NK-92 (cell line): ENCODE measurements around the gene ARHGEF39.
"Not testable (repeated sequence)": the region's sequence is repeated elsewhere in the genome, so short reads cannot be mapped to it uniquely, and the experiment has no call there.

Source experiments
- DNase-seq: peaks from one replicate; lab custom pipeline; 2025; ENCODE audit not compliant: unreplicated experiment; lab: John Stamatoyannopoulos, UW

The ARHGEF39 gene

DNA sequence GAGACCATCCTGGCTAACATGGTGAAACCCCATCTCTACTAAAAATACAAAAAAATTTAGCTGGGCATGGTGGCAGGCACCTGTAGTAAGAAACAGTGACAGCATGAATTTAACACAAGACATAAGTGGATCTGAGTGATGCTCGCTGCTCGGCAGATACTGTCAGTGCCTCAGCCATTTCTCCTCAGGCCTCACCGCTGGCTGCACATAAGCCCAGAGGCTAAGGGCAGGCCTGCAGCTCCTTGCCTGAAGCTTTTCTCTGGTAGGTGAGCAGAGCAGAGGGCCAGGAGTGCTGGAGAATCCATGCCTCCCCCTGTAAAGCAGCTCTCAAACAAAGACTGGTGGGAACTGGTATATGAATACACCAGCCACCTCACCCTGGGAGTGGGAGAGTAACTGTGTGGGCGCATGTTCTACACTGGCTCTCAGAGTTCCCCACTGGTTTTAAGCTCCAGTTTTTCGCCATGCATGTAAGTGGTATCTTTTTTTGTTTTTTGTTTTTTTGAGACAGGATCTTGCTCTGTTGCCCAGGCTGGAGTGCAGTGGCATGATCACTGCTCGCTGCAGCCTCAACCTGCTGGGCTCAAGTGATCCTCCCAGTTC is 36.5 kb downstream of the ARHGEF39 start:
- DNase-seq = no peak

DNA sequence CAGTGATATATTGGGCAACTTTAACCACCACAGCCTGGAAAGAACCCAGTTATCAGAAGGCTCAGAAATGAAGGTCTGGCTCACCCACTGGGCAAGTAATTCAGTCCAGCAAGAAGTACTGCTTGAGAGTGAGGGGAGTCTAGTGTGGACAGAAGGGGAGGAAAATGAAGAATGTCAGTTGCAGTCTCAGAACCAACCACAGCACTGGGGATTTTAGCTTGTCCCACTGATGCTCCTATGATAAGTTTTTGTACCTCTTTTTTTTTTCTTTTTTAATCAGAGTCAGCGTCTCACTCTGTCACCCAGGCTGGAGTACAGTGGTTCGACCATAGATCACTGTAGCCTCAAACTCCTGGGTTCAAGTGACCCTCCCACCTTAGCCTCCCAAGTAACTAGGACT is 37.4 kb downstream of the ARHGEF39 start:
- no peak for DNase-seq

DNA sequence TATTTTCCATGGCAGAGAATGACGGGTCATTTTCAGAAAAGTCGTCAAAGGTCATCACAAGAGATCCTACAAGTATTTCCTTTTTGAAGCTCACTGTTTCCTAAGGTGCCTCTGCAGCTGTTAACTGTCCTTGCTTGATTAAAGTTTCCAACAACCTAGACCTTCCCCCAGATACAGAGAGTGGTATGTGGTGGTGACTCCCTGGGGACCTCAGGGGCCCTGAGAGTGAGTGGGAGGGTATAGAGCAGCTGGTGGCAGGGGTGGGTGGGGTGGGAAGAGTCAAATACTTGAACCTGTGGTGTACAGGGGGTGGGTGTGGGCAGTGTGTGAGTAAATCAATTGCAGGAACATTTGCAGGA is 45.2 kb downstream of the ARHGEF39 start:
- DNase-seq = no peak

DNA sequence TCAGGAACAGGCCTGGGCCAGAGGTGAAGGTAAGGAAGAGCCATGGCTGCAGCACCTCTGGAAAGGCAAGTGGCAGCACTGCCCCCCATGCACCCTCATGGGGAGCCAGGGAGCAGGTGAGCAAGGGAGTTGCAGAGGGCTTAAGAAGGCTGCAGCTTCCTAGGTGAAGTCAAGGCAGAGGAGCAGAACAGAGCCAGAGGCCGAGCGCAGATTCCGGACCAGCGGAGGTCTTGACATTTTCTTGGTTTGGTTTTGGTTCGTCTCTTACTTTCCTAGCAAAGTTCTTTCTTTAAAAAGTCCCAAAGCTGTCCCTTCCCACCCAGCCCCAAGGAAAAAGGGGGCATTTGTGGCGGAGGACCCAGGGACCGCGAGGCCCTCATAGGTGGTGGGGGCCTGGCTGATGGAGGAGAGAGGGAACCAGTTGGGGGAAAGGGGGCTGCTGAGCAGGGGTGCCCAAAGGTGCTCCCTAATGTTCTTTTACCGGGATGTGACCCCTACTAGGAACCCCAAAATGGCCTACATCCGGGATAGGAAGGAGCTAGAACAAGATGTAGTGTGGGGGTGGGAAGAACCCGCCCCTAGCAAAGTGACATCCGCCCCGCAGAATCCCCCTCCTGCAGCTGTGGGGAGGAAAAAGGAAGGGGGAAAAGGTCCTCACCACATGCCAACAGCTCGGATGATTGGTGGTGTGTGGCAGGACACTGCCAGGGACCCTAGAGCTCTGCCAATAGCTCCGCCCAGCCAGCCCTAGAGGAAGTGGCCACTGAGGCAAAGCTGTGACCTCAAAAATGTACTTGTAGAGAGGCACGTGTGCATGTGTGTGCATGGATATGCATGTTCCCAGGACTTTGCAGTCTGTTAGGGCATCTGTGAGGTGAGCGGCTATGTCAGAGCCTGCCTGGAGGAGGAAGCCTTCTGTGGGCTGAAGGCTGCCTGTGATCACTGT is 45.9 kb downstream of the ARHGEF39 start:
- no peak for DNase-seq

DNA sequence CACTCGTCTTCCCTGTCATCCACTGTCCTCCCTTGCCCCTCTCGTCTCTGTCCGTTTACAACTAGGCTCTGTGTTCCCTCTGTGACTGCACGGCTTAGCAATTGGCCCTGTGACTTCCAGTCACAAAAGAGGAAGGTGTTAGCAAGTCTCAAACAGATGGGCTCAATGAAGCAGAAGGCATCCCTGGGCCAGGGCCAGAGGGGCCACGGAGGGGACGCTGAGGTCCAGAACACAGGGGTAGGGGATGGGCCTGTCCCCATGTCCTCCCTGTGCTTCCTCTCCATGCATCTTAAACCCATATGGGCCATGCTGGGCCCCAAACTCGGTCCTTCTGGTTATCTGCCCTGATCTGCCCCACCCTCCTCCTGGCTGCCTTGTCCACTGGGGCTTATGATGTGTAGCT is 46.7 kb downstream of the ARHGEF39 start, which contains the start of gene CD72:
TSS of gene CD72 (minus strand) at position 89 of the 403 bp plus-strand sequence. CDS start 110 bp downstream, outside the sequence.
- DNase-seq = no peak

DNA sequence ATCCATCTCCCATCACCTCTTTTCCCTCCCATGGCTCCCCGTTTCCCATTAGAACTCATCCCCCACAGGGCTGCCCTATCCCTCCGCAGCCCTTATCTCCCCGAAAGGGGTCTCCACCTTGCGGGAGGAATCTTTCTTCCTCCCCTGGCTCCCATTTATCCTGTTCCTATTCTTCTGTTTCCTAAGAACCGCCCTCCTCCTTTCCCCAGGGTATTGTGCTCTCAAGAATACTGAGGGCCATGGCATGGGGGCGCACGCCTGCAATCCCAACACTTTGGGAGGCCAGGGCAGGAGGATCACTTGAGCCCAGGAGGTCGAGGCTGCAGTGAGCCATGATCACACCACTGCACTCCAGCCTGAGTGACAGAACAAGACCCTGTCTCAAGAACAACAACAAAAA is 47.4 kb downstream of the ARHGEF39 start:
- DNase-seq = no peak

DNA sequence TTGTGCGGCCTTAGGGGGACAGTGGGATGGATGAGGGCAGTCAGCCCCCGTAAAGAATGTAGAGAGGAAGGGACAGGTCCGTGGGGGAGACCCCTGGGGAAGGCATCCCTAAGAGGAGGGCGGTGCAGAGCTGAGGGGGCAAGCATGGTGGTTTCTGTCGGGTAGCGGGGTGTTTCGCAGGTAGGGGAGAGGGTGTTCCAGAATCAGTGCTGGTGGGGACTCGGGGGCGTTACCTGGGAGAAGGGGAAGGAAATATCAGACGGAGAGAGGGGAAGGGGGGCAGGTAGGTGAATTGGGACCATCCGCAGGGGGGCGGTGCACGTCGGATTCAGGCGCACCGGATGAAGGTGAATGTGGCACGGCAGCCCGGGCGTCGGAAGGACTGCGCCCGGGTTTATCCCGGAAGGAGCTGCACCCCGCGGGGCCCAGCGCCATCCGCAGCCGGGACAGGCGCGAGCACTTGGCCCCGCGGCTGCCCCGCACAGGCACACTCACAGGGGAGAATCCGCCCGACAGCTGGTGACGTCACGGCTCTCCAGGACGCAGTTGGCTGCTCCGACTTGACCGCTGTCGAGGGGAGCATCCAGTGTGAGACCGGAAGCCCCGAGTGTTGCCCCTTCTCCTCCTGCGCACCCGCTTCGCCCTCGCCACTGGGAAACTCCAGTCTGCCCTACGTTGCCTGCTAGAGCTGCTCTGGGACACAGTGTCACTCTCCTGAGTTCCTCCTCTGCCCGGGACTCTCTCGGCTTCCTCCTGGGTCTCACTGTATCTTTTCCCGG is 48.1 kb downstream of the ARHGEF39 start:
- DNase-seq = no peak

DNA sequence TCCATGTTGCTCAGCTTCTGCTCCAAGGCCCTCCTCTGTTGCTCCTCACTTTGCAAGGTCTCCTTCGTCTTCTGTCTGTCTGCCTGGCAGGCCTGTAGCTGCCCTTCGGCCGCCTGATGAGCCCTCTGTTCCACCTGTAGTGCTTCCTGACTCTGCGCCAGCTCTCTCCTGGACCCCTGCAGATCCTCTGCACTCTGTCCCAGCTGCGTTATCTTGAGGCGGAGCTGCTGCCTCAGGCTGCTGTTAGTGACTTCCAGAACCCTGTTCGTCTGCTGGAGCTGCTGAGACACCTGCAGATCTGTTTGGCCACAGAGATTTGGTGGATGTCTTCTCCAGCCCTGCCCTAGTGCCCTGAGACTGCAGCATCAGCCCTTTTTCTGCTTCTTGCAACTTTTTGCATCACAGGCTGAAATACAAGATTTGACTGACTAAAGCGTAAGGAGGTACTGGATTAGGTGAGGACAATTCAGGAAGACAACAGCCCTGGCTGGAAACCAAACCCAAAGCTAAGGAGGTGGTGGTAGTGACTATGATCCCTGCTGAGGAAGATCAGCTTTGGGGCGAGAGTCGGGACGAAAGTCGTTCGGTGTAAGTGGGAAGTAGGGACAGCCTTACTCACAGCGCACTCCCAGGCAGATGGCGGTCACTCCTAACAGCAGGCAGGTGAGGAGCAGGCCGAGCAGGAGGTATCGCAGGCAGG is 48.9 kb downstream of the ARHGEF39 start:
- DNase-seq = no peak

DNA sequence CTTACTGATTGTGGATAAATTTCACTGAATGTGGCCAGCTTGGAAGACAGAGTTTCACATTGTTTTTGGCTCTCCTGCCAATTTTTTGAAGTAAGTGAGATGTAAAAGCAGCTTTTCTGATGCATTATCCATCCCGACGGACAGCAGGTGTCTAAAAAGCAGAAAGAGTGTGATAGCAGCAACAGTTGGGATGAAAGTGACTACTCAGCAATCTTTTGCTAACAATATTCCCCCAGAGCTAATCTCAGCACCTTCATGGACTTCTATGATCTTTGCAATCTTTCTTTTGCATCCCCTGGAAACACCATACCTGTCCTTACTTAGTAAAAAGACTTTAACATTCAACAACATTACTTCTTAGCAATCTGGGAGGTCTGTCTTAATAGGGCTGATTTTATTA is 52.2 kb downstream of the ARHGEF39 start:
- no peak for DNase-seq

DNA sequence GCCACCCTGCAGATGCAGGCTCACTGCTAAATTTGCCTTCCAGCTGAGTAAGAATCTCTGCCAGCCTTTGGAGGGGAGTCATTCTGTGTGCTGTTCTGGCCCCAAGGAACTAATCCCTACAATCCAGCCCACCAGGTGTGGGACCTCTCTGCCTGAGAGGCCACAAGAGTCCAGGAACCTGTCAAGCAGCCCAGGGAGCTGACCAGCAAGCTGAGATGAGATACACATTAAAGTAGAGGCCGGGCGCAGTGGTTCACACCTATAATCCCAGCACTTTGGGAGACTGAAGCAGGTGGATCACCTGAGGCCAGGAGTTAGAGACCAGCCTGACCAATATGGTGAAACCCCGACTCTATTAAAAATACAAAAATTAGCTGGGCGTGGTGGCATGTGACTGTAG is 52.9 kb downstream of the ARHGEF39 start:
- DNase-seq = not testable (repeated sequence)

DNA sequence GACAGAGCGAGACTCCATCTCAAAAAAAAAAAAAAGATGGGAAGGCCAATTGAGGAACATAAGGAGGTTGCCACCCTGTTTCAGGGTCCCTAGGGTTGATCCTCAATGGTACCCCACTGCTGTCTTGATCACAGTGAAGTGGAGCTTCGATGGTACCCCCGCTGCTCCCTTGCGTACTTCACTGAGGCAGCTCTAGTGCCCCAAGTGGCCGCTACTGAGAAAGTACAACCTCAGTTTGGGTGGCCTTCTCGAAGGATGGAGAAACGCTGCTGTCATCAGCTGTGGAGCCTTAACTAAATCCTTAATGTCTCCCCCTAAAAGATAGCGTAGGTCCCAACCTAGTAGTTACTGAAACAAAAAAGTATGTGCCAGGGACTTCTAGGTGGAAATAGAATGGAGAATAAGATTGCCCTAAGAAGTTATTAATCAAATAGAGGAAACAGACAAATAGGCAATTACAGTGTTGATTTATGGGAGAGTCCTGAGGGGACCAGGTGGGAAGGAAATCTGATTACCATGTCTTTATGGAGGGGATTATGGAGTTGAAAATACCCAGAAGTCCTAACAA is 53.7 kb downstream of the ARHGEF39 start:
- DNase-seq = no peak

DNA sequence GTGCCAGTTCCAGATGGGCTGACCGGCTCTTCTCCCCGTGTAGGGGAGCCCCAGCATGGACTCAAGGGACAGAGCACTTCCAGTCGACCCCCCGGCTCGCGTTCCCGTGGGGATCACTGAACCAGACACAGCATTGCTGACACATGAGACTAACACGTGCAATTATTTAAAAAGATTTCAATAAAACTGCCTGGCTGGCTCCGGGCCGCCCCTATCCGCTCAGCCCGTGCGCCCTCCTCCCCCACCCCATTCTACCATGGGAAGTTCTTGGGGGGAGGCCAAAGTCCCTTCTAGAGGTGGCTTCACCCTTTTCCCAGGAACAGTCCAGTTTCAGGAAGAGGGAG is 55.2 kb downstream of the ARHGEF39 start:
- DNase-seq = no peak
